DMS 273 (cell line): ENCODE data around the gene SLC16A7.
A peak's percentile ranks its signal among the peaks of the same experiment; 100 is the strongest.

Source experiments
- DNase-seq: peaks from one replicate; lab custom pipeline; 2025; ENCODE audit not compliant: unreplicated experiment; lab: John Stamatoyannopoulos, UW

The SLC16A7 gene

GRCh38 chr12:59664495-59664894 lies 68.7 kb downstream of the SLC16A7 start:
- DNase-seq, result no peak

DNA sequence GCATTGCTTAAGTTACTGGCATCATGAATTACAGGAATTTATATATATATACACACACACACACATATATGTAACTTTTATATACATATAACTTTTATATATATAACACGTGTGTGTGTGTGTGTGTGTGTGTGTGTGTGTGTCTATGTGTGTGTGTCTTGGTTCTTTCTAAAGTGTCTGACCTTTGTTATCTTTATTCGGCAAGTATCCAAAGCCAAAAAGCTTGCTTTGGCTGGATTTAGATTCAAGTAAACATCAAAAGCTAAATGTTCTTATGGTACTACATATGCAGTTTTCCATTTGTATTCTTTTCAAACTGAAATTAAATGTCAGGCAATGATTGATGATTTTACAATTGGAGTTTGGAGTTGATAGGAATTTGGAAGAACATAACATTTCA lies 69.9 kb downstream of the SLC16A7 start:
- no peak for DNase-seq

DNA sequence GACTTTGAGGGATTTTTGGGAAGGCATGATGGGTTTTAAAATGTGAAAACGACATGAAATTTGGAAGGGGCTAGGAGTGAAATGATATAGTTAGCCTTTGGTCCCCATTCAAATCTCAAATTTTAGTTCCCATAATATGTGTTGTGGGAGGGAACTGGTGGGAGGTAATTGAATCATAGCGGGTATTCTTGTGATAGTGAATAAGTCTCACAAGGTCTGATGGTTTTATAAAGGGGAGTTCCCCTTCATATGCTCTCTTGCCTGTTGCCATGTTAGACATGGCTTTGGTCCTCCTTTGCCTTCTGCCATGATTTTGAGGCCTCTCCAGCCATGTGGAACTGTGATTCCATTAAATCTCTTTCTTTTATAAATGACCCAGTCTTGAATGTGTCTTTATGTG lies 72.8 kb downstream of the SLC16A7 start:
- no peak for DNase-seq

DNA sequence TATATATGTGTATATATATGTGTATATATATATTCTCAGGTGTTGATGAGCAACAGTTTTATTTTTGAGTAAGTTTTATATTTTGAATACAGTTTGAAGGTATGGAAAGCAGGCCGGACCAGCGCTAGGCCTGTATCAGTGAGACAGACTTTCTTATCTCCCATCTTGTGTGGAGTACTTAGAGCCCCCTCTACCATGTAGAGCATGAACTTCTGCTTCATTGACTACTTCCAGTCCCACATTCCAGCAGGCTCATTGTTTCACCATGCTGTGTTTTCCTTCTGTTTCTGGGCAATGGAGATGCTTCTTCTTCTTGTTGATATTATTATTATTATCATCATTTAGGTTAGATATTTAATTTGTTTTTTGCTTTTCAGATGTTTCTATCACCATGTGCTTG lies 76.4 kb downstream of the SLC16A7 start:
- no peak for DNase-seq

- no peak for DNase-seq
Observed at GRCh38 chr12:59675461-59675860, 79.6 kb downstream of the SLC16A7 start.

- DNase-seq, result no peak
Observed at GRCh38 chr12:59677857-59678256, 82.0 kb downstream of the SLC16A7 start.

- no peak for DNase-seq
Observed at GRCh38 chr12:59678759-59679411, 83.1 kb downstream of the SLC16A7 start.

- DNase-seq, result no peak
Observed at GRCh38 chr12:59689776-59690175, 93.9 kb downstream of the SLC16A7 start.

DNA sequence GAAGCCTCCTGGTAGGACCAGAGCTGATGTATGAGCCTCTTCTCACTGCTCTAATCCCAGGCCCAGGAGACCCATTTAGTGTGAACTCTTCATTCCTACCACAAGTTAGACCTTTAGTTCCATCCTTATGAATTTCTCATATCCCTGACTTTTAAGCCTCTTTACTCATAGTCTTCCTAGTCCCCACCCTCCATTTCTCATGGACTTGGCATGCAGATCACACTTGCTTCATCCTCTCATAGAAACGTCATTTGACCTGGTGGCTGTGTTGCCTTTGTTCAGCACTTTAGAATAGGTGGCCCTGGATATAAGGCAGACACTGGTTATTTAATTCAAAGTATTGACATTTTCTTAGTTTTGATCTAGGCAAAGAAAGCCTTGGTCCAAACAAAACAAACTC lies 99.5 kb downstream of the SLC16A7 start:
- no peak for DNase-seq

- no peak for DNase-seq
Observed at GRCh38 chr12:59698600-59698999, 102.8 kb downstream of the SLC16A7 start.

DNA sequence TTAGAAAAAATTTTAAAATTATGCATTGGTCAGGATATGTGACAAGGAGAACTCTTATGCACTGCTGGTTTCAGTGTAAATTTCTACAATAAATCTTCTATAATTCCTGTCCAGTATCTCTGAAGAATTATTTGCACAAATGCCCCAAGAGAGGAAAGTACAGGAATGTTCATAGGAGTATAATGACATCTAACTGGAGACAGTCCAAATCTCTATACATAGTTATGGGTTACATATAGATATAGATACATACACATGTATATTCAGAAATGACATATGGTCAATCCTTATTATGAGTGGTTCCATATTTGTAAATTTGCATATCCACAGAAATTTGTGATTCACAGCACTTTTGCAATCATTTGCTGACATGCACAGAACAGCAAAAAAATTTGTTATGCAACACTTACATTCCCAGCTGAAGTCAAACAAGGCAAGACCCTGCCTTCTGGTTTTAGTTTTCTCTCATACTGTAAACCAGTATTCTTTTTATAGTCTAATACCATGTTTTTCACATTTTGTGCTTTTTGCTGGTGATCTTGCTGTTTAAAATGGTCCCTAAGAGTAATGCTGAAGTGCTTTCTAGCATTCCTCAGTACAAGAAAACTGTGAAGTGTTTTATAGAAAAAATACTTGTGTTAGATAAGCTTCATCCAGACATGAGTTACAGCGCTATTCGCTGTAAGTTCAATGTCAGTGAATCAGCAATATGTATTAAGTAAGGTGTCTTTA lies 103.8 kb downstream of the SLC16A7 start:
- DNase-seq, result peak; percentile 10

- peak; percentile 27 for DNase-seq
Observed at GRCh38 chr12:59700153-59700450, 104.3 kb downstream of the SLC16A7 start.

GRCh38 chr12:59708064-59708463 lies 112.2 kb downstream of the SLC16A7 start:
- peak; percentile 36 for DNase-seq

DNA sequence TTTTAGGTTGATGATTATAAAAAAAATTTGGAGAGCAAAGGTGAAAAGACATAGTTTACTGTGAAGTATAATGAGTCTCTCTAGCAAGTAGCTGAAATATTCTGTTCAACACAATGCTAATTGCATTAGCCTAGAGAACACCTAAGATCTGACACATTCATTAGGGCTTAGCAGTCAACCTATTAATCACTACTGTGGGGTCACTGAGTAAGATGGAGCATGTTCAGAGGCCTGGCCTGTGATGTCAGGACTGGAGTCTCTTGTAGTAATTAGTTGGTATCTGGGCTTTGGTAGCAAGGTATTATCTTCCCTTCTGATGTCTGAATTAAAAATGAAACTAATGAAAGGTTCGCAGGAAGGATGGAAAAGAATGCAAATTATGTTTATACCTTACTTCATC lies 112.7 kb downstream of the SLC16A7 start:
- DNase-seq, result peak; percentile 86

- DNase-seq, result peak; percentile 14
Observed at GRCh38 chr12:59710004-59710628, 114.3 kb downstream of the SLC16A7 start.

GRCh38 chr12:59710964-59711363 lies 115.1 kb downstream of the SLC16A7 start:
- DNase-seq, result no peak

- no peak for DNase-seq
Observed at GRCh38 chr12:59715434-59715833, 119.6 kb downstream of the SLC16A7 start.

DNA sequence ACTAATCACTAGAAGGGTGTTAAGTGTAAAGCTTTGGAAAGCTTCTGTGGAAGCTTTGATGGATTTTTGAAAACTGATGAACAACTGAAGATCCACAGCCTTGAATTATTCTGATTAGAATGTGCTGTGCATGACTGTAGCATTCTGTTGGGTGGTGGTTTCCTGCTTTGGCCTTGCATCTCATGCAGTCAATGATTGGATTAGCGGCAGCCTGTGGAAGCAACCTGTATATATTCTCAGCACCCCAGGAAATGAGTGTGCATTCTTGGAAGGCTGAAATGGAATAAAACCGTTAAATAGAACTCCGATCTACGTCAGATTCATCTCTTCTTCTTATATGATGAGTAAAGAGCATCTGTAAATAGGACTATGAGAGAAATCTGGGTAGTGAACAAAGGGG lies 120.2 kb downstream of the SLC16A7 start:
- peak; percentile 38 for DNase-seq

DNA sequence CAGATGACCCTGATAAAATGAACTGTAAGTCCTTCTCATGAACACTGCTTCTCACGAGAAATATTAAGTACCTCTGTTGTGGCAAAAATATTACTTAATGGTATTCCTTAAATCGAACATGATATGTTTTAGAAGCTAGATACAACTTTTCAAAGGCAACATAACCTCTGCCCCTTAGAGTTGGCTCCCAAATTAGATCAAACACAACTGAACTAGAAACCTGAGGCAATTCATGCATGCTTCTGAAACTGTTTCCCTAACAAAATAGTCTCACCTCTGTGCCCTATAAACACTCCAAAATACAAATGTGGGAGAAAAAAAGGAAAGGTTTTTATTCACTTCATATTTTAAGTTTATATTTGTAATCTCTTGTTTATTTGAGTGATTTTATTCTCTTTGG lies 121.6 kb downstream of the SLC16A7 start:
- no peak for DNase-seq

- DNase-seq, result no peak
Observed at GRCh38 chr12:59719701-59720100, 123.9 kb downstream of the SLC16A7 start.

DNA sequence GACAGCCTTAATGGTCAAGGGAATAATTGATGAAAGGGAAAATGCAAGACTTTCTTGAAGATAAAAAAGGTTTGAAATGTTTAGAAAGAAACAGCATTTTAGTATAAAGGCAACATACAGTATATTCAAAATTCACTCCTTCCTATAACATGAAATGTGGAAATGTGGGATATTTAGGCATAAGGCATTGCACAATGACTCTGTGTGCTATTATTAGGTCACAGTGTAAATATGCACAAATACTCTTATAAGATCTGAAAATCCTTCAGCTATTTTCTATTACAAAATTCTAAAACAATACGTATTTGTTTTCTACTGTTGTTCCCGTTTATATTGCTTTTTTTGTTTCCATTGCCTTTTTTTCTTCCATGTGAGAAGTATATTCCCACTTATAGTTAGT lies 127.7 kb downstream of the SLC16A7 start:
- no peak for DNase-seq

GRCh38 chr12:59724011-59724695 lies 128.3 kb downstream of the SLC16A7 start:
- no peak for DNase-seq
